Thyroid gland (tissue), 4 donors: ENCODE results near the gene HOXB2.

Experiments
- CTCF ChIP-seq, 6 experiments: fragments of 200-600 bp in 3 of 6; fragments of 450-650 bp in 3 of 6; sonication (generic) in 3 of 6; IDR thresholded peaks; one replicate each; pipeline ENCODE4 v1.5.1; 2016 to 2019; ENCODE audit warnings: antibody characterized with exemption in 6 of 6, mild to moderate bottlenecking in 2 of 6, inconsistent platforms in 1 of 6, moderate library complexity in 1 of 6
- POLR2A ChIP-seq, 2 donors: fragments of 450-650 bp; IDR thresholded peaks; one replicate each; pipeline ENCODE4 v1.6.1; 2017; ENCODE audit warnings: antibody characterized with exemption in 2 of 2, mild to moderate bottlenecking in 2 of 2, moderate library complexity in 1 of 2

- TF ChIP-seq CTCF (IDR thresholded peaks at IDR 0.05) (no peak), POLR2A (IDR thresholded peaks at IDR 0.05) (no peak)
These were observed 5.1 kb upstream of the HOXB2 start for GRCh38 chr17:48549914-48550501.
